Activated CD4-positive, alpha-beta memory T cell treated with anti-CD3 and anti-CD28 coated beads for 36 hours (primary cell): ENCODE measurements around the gene B3GALT6. TPM values are rescaled to one million over a fixed set of nuclear protein-coding genes. Genes with fewer than 3 reads are reported as not detected.
A peak's percentile ranks its signal among the peaks of the same experiment; 100 is the strongest.
"Not testable (repeated sequence)": the region's sequence is repeated elsewhere in the genome, so short reads cannot be mapped to it uniquely, and the experiment has no call there.

Source experiments
- CTCF ChIA-PET: fragments of 350-600 bp; sonication (Branson Sonifier 250); formaldehyde crosslinking; loops from one replicate; lab custom pipeline; 2021; ENCODE audit warnings: antibody characterized with exemption, inconsistent platforms; lab: Charles Lee
- POLR2A ChIA-PET: fragments of 350-600 bp; sonication (Branson Sonifier 250); formaldehyde crosslinking; loops from one replicate; lab custom pipeline; 2021; ENCODE audit warnings: antibody characterized with exemption; lab: Charles Lee
- DNase-seq: peaks from one replicate; pipeline ENCODE4 v3.0.0-alpha.2; 2020
- H3K27ac Mint-ChIP-seq: one replicate; pipeline ENCODE4 v1.8.0; 2021; ENCODE audit warnings: mixed read lengths
- H3K27me3 Mint-ChIP-seq: one replicate; pipeline ENCODE4 v1.8.0; 2021; ENCODE audit warnings: mixed read lengths
- H3K36me3 Mint-ChIP-seq: one replicate; pipeline ENCODE4 v1.8.0; 2021; ENCODE audit warnings: mixed read lengths
- H3K4me1 Mint-ChIP-seq: one replicate; pipeline ENCODE4 v1.8.0; 2021; ENCODE audit warnings: low read depth, mixed read lengths
- H3K4me3 Mint-ChIP-seq: one replicate; pipeline ENCODE4 v1.8.0; 2021; ENCODE audit warnings: mild to moderate bottlenecking, mixed read lengths
- H3K9me3 Mint-ChIP-seq: one replicate; pipeline ENCODE4 v1.8.0; 2021; ENCODE audit warnings: mixed read lengths
- intact Hi-C: fragments of 100-400 bp; cut with micrococcal nuclease; formaldehyde crosslinking; loops from one replicate; pipeline ENCODE4 v1.15.1; 2023
- total RNA-seq, 2 experiments: library from RNA; stranded (reverse); gene quantifications; one replicate each; pipeline ENCODE4 v1.2.3, GENCODE V29; 2021

The B3GALT6 gene
- total RNA-seq, 2 experiments from 2014 or later, result 14.6 to 15.5 TPM

DNA sequence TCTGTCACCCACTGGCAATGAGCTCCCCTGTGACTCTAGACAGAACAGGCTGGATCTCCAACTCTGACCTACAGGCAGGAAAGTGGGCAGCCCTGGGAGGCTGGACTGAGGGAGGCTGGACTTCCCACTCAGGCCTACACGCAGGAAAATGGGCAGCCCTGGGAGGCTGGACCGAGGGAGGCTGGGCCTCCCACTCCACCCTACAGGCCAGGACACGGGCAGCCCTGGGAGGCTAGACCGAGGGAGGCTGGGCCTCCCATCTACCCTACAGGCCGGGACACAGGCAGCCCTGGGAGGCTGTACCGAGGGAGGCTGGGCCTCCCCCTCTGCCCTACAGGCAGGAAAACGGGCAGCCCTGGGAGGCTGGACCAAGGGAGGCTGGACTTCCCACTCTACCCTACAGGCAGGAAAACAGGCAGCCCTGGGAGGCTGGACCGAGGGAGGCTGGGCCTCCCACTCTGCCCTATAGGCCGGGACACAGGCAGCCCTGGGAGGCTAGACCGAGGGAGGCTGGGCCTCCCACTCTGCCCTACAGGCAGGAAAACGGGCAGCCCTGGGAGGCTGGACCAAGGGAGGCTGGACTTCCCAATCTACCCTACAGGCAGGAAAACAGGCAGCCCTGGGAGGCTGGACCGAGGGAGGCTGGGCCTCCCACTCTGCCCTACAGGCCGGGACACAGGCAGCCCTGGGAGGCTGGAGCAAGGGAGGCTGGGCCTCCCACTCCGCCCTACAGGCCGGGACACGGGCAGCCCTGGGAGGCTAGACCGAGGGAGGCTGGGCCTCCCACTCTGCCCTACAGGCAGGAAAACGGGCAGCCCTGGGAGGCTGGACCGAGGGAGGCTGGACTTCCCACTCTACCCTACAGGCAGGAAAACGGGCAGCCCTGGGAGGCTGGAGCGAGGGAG is 16.2 kb downstream of the B3GALT6 start:
- H3K4me1 Mint-ChIP-seq, result peaks cover 16% of the 10 kb centered on the region
- CTCF ChIA-PET, result interaction anchor here (1.8 kb wide), 1 partner anchor 126 kb away, joined by 7 read pairs; no protein-coding TSS in a partner anchor
- POLR2A ChIA-PET, DNase-seq, H3K27ac Mint-ChIP-seq, H3K36me3 Mint-ChIP-seq, H3K9me3 Mint-ChIP-seq, H3K4me3 Mint-ChIP-seq, H3K27me3 Mint-ChIP-seq, intact Hi-C loops: not testable (repeated sequence)

GRCh38 chr1:1250786-1251284 is 18.8 kb downstream of the B3GALT6 start:
- intact Hi-C loops, result loop anchor here (5.0 kb wide), 1 partner anchor 134 kb away; the partner anchor contains the start of gene C1orf159
- H3K36me3 Mint-ChIP-seq, result no peaks in the 10 kb centered on the region
- peak overlapping the region; percentile 36 for H3K4me3 Mint-ChIP-seq
- peak overlapping the region; percentile 90 for H3K27ac Mint-ChIP-seq
- H3K27me3 Mint-ChIP-seq, result no peaks in the 10 kb centered on the region
- CTCF ChIA-PET, result interaction anchor here (0.7 to 1.9 kb wide), 14 partner anchors 19 to 304 kb away, joined by 3 to 43 read pairs (median 4); partner anchors contain the start of genes B3GALT6 and SDF4
- POLR2A ChIA-PET, result interaction anchor here (0.7 to 1.6 kb wide), 3 partner anchors 11 to 128 kb away, joined by 3 to 6 read pairs (median 3); no protein-coding TSS in a partner anchor
- DNase-seq, result peak; percentile 88
- H3K9me3 Mint-ChIP-seq, result no peaks in the 10 kb centered on the region
- peaks cover 16% of the 10 kb centered on the region for H3K4me1 Mint-ChIP-seq

DNA sequence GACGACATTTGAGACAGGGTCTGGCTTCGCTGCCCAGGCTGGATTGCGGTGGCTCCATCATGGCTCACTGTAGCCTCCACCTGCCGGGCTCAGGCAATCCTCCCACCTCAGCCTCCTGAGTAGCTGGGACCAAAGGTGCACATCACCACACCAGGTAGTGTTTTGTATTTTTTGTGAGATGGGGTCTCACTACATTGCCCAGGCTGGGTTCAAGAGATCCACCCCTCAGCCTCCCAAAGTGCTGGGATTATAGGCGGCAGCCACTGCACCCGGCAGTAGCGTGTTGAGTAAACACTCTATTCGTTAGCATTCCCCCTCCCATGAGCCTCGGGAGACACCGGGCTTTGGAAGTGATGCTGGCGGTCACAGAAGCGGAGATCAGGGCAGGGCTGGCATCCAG is 21.3 kb downstream of the B3GALT6 start:
- Mint-ChIP-seq H3K4me1 (peaks cover 19% of the 10 kb centered on the region), H3K4me3 (no peak overlapping the region), H3K36me3 (peaks cover 9% of the 10 kb centered on the region), H3K27me3 (no peaks in the 10 kb centered on the region), H3K27ac (no peak overlapping the region), H3K9me3 (no peaks in the 10 kb centered on the region)
- intact Hi-C loops, result loop anchor here (5.0 kb wide), 1 partner anchor 136 kb away; the partner anchor contains the start of gene C1orf159
- ChIA-PET CTCF (no interaction called here), POLR2A (no interaction called here)
- DNase-seq, result no peak

DNA sequence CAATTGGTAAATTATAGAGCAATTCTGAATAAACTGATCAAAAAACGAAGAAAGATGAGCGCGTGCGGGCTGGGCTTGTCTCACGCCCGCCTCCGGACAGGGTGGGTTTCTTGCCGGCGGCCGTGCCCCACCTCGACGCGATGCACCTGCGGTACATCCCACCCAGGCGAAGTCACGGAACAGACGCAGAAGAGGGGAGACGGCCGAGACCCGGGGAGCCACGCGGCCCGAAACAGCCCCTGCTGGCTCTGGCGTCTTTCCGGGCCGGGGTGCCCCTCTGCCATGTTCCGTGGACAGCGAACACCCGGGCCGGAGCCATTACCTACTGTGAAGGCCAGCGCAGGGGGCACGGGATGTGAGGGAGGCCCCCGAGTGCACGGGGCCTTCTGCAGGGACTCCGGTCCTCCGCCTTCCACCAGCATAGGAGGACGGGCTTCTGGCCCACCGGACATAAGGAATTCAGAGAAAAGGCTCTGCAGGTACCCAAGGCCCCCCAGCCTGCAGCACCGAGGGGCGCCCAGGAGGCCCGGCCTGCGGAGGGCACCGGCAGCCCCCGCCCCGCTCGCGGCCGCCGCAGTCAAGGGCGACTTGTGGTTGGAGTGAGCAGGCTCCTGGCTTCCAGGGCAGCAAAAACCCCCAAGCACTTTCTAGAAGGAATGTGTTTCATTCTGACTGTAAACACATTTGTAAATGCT is 22.1 kb downstream of the B3GALT6 start:
- no peak for DNase-seq
- no peaks in the 10 kb centered on the region for H3K9me3 Mint-ChIP-seq
- no peak overlapping the region for H3K27ac Mint-ChIP-seq
- H3K4me1 Mint-ChIP-seq, result peaks cover 19% of the 10 kb centered on the region
- no peaks in the 10 kb centered on the region for H3K27me3 Mint-ChIP-seq
- H3K4me3 Mint-ChIP-seq, result no peak overlapping the region
- peaks cover 13% of the 10 kb centered on the region for H3K36me3 Mint-ChIP-seq
- POLR2A ChIA-PET, result no interaction called here
- CTCF ChIA-PET, result no interaction called here
- intact Hi-C loops, result loop anchor here (5.0 kb wide), 1 partner anchor 137 kb away; the partner anchor contains the start of gene C1orf159

DNA sequence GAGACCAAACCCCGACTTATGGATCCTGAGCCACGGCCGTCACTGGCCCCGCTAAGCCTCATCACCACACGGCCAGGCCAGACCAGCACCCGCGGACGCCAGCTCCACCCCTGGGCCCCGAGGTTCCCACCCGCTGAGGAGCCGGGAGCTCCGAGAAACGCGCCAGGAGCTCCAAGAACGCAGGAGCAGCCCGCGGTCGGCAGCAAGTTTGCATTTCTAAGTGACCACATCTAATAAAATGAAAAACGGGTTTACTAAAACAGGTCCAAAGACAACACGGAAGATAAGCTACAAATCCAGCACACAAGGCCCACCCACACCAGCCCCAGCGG is 22.6 kb downstream of the B3GALT6 start:
- intact Hi-C loops, result loop anchor here (5.0 kb wide), 1 partner anchor 137 kb away; the partner anchor contains the start of gene C1orf159
- no peak for DNase-seq
- peaks cover 17% of the 10 kb centered on the region for H3K36me3 Mint-ChIP-seq
- ChIA-PET CTCF (no interaction called here), POLR2A (no interaction called here)
- H3K27ac Mint-ChIP-seq, result no peak overlapping the region
- peaks cover 18% of the 10 kb centered on the region for H3K4me1 Mint-ChIP-seq
- no peaks in the 10 kb centered on the region for H3K9me3 Mint-ChIP-seq
- no peaks in the 10 kb centered on the region for H3K27me3 Mint-ChIP-seq
- no peak overlapping the region for H3K4me3 Mint-ChIP-seq

DNA sequence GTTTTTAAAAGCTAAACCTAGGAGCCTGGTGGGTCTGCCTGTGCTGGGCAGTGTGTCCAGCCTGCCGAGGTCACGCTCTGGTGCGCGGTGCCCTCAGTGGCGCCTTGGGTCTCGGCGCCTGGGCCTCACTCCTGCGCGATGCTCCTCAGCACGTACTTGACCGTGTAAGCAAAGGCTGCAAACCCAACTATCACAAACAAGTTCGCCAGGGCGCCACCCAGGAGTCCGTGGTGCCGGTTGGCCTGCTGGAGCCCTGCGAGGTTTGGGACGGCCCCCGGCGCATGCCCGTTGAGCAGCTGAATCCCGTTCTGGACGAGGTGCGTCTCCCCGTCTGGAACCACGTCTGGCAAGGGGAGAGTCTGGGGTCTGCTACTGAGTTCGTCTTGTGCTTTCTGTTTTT is 23.0 kb downstream of the B3GALT6 start:
- no peak overlapping the region for H3K27ac Mint-ChIP-seq
- POLR2A ChIA-PET, result no interaction called here
- H3K4me3 Mint-ChIP-seq, result no peak overlapping the region
- CTCF ChIA-PET, result no interaction called here
- no peaks in the 10 kb centered on the region for H3K9me3 Mint-ChIP-seq
- intact Hi-C loops, result no loop called here
- no peak for DNase-seq
- H3K4me1 Mint-ChIP-seq, result peaks cover 14% of the 10 kb centered on the region
- H3K36me3 Mint-ChIP-seq, result peaks cover 22% of the 10 kb centered on the region
- no peaks in the 10 kb centered on the region for H3K27me3 Mint-ChIP-seq

- Mint-ChIP-seq H3K4me3 (no peak overlapping the region), H3K27ac (no peak overlapping the region), H3K9me3 (no peaks in the 10 kb centered on the region), H3K36me3 (peaks cover 23% of the 10 kb centered on the region), H3K27me3 (no peaks in the 10 kb centered on the region), H3K4me1 (peaks cover 10% of the 10 kb centered on the region)
- POLR2A ChIA-PET, result no interaction called here
- DNase-seq, result no peak
- CTCF ChIA-PET, result no interaction called here
- intact Hi-C loops, result no loop called here
These were observed 23.6 kb downstream of the B3GALT6 start for GRCh38 chr1:1255611-1256010.

DNA sequence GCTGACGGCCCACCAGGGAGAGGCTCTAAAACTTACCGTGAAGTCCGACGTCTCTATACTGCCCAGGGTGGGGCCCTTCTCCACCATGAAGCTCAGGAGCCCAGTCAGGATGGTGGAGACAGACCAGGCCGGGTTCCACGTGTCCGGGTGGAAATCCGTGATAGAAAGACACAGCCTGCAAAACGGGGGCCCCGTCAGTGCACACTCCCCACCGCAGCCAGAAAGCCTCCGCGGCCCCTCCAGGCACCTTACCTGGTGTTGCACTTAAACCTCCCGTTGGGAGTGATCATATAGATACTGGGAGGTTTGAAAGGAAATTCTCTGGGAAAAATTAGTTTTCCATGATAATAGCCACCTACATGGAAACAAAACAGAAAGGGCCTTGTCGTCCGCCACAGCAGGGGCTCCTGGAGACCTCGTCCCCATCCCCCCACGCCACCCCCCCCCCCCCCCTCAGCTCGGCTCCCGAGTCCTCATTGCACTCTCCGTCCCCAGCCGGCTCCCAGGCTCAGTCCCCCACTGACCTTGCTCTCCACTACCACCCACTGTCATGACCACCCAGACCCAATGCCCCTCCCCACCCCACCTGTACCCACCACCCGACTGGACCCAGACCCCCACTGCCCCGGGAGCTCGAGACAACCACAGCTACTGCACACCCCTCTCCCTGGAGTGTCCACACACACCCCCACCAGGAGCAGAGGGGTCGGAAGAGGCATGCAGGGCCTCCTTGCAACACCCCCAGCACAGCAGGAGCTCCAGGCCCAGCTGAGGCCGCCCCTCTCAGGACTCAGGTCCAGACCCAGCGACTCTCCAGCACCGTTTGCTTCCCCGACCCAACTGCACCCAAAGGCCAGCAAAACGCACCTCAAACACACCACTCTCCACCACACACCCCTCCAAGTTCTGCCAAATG is 25.2 kb downstream of the B3GALT6 start:
- Mint-ChIP-seq H3K36me3 (peaks cover 30% of the 10 kb centered on the region), H3K27ac (no peak overlapping the region), H3K4me1 (peaks cover 8% of the 10 kb centered on the region), H3K9me3 (no peaks in the 10 kb centered on the region), H3K27me3 (no peaks in the 10 kb centered on the region), H3K4me3 (no peak overlapping the region)
- no peak for DNase-seq
- POLR2A ChIA-PET, result no interaction called here
- intact Hi-C loops, result no loop called here
- CTCF ChIA-PET, result interaction anchor here (0.9 kb wide), 1 partner anchor 134 kb away, joined by 3 read pairs; no protein-coding TSS in a partner anchor

DNA sequence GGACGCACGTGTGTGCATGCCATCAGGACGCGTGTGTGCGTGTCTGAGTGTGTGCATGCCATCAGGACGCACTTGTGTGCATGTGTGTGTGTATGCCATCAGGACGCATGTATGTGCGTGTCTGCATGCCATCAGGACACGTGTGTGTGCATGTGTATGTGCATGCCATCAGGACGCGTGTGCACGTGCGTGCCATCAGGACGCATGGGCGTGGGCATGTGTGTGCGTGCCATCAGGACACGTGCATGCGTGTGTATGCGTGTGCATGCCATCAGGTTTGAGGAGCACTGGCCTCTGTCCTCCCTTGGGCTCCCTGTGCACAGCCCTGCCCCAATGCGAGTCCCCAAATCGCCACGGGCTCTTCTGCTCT is 27.1 kb downstream of the B3GALT6 start:
- Mint-ChIP-seq H3K36me3 (peaks cover 39% of the 10 kb centered on the region), H3K4me3 (no peak overlapping the region), H3K9me3 (no peaks in the 10 kb centered on the region), H3K4me1 (peaks cover 8% of the 10 kb centered on the region), H3K27me3 (no peaks in the 10 kb centered on the region), H3K27ac (no peak overlapping the region)
- no peak for DNase-seq
- ChIA-PET CTCF (no interaction called here), POLR2A (no interaction called here)
- intact Hi-C loops, result no loop called here

DNA sequence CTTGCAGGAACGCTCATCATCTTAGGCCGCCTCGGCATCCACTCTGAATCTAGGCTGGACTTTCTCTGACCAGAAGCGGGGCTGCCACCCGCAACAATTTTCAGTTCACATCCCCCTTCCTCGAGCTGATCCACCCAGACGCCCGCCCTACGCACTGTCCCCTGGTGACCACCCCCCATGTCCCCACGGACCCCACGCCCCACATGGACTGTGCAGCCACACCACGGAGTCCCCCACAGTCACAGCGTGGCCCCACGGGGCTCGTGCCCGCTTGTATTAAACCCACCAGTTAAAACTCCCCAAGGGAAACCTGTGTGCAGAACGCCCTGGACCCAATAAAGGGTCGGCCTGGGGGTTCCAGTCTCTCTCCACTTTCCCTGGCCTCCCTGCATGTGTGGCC is 27.5 kb downstream of the B3GALT6 start:
- DNase-seq, result no peak
- POLR2A ChIA-PET, result no interaction called here
- Mint-ChIP-seq H3K27me3 (no peaks in the 10 kb centered on the region), H3K4me1 (peaks cover 8% of the 10 kb centered on the region), H3K27ac (no peak overlapping the region), H3K36me3 (peaks cover 40% of the 10 kb centered on the region), H3K9me3 (no peaks in the 10 kb centered on the region), H3K4me3 (no peak overlapping the region)
- CTCF ChIA-PET, result no interaction called here
- intact Hi-C loops, result no loop called here

GRCh38 chr1:1259951-1260600 is 28.0 kb downstream of the B3GALT6 start:
- Mint-ChIP-seq H3K9me3 (no peaks in the 10 kb centered on the region), H3K27me3 (no peaks in the 10 kb centered on the region), H3K4me1 (peaks cover 8% of the 10 kb centered on the region), H3K27ac (no peak overlapping the region), H3K36me3 (peaks cover 43% of the 10 kb centered on the region), H3K4me3 (no peak overlapping the region)
- intact Hi-C loops, result no loop called here
- no peak for DNase-seq
- POLR2A ChIA-PET, result no interaction called here
- CTCF ChIA-PET, result interaction anchor here (0.6 to 1.8 kb wide), 3 partner anchors 15 to 276 kb away, joined by 3 to 8 read pairs (median 3); no protein-coding TSS in a partner anchor
